Measurements from ENCODE around the gene FKBP9. TPM values are rescaled to one million over a fixed set of nuclear protein-coding genes. Genes with fewer than 3 reads are reported as not detected.
A peak's percentile ranks its signal among the peaks of the same experiment; 100 is the strongest.
"Not testable (repeated sequence)": the region's sequence is repeated elsewhere in the genome, so short reads cannot be mapped to it uniquely, and the experiment has no call there.

Gene FKBP9
- total RNA-seq, 1 donor from 2014 or later, result 29.0 TPM

- no peak for DNase-seq
These were observed 4.4 kb upstream of the FKBP9 start for GRCh38 chr7:32952876-32953275.

DNA sequence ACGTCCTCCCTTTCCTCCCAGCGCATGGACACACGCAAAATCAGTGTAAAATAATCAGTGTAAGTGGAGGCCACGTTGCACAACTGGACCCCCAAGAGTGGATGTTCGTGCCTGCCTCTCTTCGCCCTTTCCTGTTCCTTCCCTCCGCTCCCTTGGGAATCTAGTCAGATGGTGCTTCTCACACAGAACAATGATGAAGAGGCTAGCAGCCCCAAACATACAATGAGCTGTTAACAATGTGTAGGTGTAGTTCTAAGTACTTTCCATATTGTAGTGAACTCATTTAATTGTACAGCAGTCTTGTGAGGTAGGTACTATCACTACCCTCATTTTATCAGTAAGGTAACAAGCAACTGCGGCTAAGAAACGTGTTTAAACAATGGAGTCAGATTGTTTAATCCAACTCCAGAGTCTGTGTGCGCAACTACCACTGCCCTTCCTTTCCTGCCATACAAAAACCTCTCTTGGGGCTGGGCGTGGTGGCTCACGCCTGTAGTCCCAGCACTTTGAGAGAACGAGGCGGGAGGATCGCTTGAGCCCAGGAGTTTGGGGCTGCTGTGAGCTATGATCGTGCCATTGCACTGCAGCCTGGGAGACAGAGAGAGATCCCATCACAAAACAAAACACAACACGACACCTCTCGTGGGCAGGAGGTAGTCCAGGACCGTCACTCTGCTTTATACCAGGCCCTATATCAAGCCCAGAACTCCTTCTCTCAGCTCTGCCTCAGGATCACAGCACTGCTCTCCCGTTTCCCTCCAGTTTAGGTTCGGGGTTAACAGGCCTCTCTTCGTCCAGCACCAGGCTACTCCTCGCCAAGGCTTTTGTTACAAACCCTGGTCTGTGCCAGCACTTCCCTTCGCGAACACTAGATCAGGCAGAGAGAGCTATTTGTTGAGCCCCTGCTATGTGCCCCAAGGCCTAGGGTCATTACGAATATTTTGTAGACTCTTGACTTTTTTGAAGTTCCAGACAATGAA, 1.1 kb downstream of the FKBP9 start:
- no peak for DNase-seq

- DNase-seq, result not testable (repeated sequence)
These were observed 6.7 kb downstream of the FKBP9 start for GRCh38 chr7:32963880-32964301.

DNA sequence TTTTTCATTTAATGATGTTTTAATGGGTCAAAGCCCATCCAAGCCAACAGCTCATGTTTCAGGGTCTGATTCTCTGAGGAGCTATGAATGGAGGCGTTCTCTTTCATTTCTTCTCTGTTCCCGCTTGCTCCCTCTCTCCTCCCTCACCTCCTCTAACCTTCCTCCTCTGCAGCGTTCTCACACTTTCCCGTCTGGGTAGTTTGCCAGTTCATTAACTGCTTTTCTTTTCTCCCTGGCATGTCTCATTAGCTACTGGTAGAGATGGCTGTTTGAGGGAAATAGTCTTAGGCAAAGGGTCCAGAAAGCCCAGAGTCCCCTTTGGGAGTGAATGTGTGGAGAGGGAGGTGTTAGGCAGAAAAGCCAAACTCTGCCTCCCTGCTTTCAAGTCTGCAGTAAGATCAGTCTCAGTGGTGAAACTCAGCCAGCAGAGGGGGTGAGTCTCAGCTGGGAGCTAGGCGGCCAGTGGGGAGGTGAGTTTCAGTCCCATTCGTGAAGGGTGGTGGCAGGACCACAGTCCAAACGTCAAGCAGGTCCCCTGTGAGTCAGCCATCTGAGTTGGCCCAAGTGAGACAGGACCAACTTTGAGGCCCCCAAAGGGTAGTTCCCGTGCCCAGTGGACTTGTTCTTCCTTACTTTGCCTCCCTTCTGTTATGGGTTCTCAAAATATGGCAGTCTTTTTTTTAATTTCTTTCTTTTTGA, 7.4 kb downstream of the FKBP9 start:
- DNase-seq, result not testable (repeated sequence)

GRCh38 chr7:32966489-32967267, 9.4 kb downstream of the FKBP9 start:
- DNase-seq, result not testable (repeated sequence)

- DNase-seq, result not testable (repeated sequence)
These were observed 10.0 kb downstream of the FKBP9 start for GRCh38 chr7:32967268-32967582.

- DNase-seq, result not testable (repeated sequence)
These were observed 14.7 kb downstream of the FKBP9 start for GRCh38 chr7:32971967-32972366.

DNA sequence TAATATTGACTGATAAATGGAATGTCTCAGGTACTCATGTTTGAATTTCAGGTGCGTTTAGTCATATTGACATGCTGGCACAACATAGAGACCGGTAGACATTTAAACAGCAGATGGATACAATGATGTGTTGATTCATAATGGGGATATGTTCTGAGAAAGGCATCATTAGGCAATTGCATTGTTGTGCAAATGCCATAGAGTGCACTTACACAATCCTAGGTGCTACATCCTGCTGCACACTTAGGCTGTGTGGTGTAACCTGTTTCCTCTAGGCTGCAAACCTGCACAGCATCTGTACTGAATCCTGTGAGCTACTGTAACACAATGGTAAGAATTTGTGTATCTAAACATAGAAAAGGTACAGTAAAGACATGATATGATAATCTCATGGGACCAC, 19.9 kb downstream of the FKBP9 start:
- not testable (repeated sequence) for DNase-seq

GRCh38 chr7:32979246-32979645, 22.0 kb downstream of the FKBP9 start:
- not testable (repeated sequence) for DNase-seq

DNA sequence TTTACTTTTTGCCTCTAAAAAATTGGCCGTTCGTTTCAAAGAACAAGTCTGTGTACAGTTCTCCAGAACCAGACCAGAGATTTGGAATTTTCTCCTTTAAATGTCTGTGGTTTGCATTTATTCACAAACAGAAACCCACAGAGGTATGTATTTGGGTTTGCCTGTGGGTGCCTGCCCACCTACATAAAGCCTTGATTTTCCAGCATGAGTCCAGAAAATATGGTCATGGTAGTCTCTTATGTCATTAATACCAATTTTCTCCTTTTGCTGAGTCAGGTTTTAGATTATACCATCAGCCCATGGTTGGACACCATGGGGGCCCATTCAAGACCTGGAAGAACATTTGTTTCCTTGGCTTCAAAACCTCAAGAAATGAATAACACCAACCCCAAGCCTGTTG, 22.7 kb downstream of the FKBP9 start:
- not testable (repeated sequence) for DNase-seq

- DNase-seq, result not testable (repeated sequence)
These were observed 30.9 kb downstream of the FKBP9 start for GRCh38 chr7:32988148-32988547.

GRCh38 chr7:32991068-32991585, 33.9 kb downstream of the FKBP9 start:
- not testable (repeated sequence) for DNase-seq

DNA sequence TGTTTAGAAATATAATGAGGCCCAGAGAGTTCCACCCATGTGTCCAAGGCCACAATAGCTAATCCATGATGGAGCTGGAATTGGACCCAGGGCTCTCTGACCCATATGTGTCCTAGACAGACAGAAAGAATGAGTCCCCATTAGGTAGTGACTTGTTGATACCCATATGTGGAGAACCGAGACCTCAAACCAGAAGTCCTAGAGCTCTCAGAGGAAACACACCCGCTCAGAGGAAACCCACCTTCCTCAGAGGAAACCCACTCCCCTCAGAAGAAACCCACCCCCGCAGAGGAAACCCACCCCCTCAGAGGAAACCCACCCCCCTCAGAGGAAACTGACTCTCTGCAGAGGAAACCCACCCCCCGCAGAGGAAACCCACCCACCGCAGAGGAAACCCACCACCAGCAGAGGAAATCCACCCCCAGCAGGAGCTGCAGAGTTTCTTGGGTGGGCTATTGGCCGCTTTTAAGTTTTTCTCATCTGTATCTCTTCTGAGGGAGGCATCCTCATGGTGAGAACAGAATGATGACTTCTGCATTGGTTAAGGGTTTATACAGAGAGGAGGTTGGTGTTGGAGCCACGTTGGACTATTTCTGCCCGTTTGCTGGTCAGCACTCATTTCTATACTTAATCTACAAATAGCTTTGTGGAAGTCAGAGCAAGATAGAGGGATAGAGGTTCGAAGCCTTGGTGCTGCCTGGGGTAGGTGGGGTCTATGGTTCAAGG, 34.9 kb downstream of the FKBP9 start:
- not testable (repeated sequence) for DNase-seq

- DNase-seq, result not testable (repeated sequence)
These were observed 35.5 kb downstream of the FKBP9 start for GRCh38 chr7:32992750-32993149.

GRCh38 chr7:32997956-32998355, 40.7 kb downstream of the FKBP9 start:
- not testable (repeated sequence) for DNase-seq

GRCh38 chr7:32998361-32999171, 41.3 kb downstream of the FKBP9 start:
- DNase-seq, result peak; percentile 27

DNA sequence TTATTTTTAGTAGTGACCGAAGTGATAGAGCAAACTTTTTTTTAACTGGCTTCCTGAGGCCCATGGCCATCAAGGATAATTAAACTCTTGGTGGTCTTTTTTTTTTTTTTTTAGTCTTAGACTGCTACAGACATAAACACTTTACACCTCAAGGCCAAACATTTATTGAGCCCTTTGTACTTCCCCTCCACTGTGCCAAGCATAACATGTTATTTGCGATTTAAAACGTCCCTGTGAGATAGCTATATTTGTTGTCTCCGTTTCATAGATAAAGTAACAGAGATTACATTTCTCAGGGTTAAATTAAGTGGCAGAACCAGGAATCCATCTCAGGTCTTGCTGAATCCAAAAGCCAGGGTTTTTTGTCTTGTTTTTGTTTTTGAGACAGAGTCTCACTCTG, 42.1 kb downstream of the FKBP9 start:
- not testable (repeated sequence) for DNase-seq

- not testable (repeated sequence) for DNase-seq
These were observed 45.9 kb downstream of the FKBP9 start for GRCh38 chr7:33003111-33003510.

GRCh38 chr7:33004104-33004616, 46.9 kb downstream of the FKBP9 start:
- not testable (repeated sequence) for DNase-seq

DNA sequence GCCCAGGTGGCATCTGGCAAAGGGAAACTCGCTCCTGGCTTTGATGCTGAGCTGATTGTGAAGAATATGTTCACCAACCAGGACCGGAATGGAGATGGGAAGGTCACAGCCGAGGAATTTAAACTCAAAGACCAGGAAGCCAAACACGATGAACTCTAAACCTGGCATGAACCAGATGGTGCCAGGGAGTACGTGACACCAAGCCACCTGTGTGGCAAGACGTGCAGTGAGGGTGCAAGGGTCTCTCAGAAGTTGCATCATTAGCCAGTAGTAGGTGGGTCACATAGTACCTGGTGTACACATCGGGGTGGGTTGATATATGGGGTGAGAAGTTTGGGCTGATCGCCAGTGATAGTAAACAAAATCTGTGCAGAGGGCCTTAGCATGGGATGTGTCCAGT, 48.0 kb downstream of the FKBP9 start:
- DNase-seq, result not testable (repeated sequence)
